Measurements from ENCODE around the gene TUBA1C. TPM values are rescaled to one million over a fixed set of nuclear protein-coding genes. Genes with fewer than 3 reads are reported as not detected.
"Not testable (repeated sequence)": the region's sequence is repeated elsewhere in the genome, so short reads cannot be mapped to it uniquely, and the experiment has no call there.

The TUBA1C gene
- polyA plus RNA-seq, 1 donor = 237 TPM

DNA sequence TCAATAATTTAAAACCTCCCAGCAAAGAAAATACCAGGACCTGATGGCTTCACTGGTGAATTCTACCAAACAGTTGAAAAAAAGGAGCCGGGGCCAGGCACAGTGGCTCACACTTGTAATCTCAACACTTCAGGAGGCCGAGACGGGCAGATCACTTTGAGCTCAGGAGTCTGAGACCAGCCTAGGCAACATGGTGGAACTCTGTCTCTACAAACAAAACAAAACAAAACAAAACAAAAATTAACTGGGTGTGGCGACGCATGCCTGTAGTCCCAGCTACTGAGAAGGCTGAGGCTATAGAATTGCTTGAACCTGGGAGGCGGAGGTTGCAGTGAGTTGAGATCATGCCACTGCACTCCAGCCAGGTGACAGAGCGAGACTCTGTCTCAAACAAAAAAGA is 44.5 kb downstream of the TUBA1C start:
- Histone ChIP-seq H3K4me3 (ENCODE audit: low read length) (no peak overlapping the region), H3K36me3 (ENCODE audit: control insufficient read depth, insufficient read depth, low read length) (no peaks in the 10 kb centered on the region)
- WGBS (ENCODE audit: insufficient coverage, low lambda C conversion rate) = 80% methylated on average over 3 of the region's 7 CpGs

DNA sequence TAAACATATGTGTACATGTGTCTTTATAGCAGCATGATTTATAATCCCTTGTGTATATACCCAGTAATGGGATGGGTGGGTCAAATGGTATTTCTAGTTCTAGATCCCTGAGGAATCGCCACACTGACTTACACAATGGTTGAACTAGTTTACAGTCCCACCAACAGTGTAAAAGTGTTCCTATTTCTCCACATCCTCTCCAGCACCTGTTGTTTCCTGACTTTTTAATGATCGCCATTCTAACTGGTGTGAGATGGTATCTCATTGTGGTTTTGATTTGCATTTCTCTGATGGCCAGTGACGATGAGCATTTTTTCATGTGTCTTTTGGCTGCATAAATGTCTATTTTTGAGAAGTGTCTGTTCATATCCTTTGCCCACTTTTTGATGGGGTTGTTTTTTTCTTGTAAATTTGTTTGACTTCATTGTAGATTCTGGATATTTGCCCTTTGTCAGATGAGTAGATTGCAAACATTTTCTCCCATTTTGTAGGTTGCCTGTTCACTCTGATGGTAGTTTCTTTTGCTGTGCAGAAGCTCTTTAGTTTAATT is 45.6 kb downstream of the TUBA1C start:
- not testable (repeated sequence) for H3K36me3 ChIP-seq (ENCODE audit: control insufficient read depth, insufficient read depth, low read length)
- peaks cover 14% of the 10 kb centered on the region for H3K27me3 ChIP-seq (ENCODE audit: control insufficient read depth, insufficient read depth, low read length)
- WGBS (ENCODE audit: insufficient coverage, low lambda C conversion rate) = no CpG with 5 or more reads among the region's 3 CpGs

More for the DNA sequence above, 44.5 kb downstream of the TUBA1C start:
- no peak for DNase-seq
- H3K27ac ChIP-seq (ENCODE audit: low read length) = no peak overlapping the region
- no peaks in the 10 kb centered on the region for H3K4me1 ChIP-seq (ENCODE audit: control insufficient read depth, insufficient read depth, low read length)
- H3K27me3 ChIP-seq (ENCODE audit: control insufficient read depth, insufficient read depth, low read length) = peaks cover 15% of the 10 kb centered on the region
- no peaks in the 10 kb centered on the region for H3K9me3 ChIP-seq (ENCODE audit: control insufficient read depth, low read depth, low read length)

DNA sequence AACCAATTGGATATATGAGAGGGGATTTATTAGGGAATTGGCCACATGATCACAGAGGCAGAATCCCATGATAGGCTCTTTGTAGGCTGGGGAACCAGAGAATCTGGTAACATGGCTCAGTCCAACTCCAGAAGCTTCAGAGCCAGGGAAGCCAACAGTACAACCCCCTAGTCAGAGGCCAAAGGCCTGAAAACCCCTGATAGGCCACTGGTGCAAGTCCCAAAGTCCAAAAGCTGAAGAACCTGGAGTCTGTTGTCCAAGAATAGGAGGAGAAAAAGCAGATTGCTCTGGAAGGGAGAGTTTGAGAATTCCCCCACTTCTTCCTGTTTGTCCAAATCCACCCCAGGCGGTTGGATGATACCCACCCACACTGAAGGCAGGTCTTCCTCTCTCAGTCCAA is 49.9 kb downstream of the TUBA1C start:
- H3K4me3 ChIP-seq (ENCODE audit: low read length) = no peak overlapping the region
- peak in 1 of 2 donors; percentile 61 for DNase-seq
- peaks cover 2% of the 10 kb centered on the region for H3K27me3 ChIP-seq (ENCODE audit: control insufficient read depth, insufficient read depth, low read length)
- no peaks in the 10 kb centered on the region for H3K4me1 ChIP-seq (ENCODE audit: control insufficient read depth, insufficient read depth, low read length)
- no peak overlapping the region for H3K27ac ChIP-seq (ENCODE audit: low read length)
- no peaks in the 10 kb centered on the region for H3K36me3 ChIP-seq (ENCODE audit: control insufficient read depth, insufficient read depth, low read length)
- no peaks in the 10 kb centered on the region for H3K9me3 ChIP-seq (ENCODE audit: control insufficient read depth, low read depth, low read length)
- WGBS (ENCODE audit: insufficient coverage, low lambda C conversion rate) = no CpG with 5 or more reads among the region's 1 CpG

More for the DNA sequence above, 45.6 kb downstream of the TUBA1C start:
- not testable (repeated sequence) for H3K4me1 ChIP-seq (ENCODE audit: control insufficient read depth, insufficient read depth, low read length); H3K9me3 ChIP-seq (ENCODE audit: control insufficient read depth, low read depth, low read length); H3K27ac ChIP-seq (ENCODE audit: low read length); DNase-seq; H3K4me3 ChIP-seq (ENCODE audit: low read length)

DNA sequence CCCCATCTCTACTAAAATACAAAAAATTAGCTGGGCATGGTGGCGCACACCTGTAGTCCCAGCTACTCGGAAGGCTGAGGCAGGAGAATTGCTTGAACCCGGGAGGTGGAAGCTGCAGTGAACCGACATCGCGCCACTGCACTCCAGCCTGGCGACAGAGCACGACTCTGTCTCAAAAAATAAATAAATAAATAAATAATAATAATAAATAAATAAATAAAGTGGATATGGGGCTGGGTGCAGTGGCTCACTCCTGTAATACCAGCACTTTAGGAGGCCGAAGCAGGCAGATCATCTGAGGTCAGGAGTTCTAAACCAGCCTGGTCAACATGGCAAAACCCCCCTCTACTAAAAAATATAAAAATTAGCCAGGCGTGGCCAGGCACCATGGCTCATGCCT is 52.2 kb downstream of the TUBA1C start:
- not testable (repeated sequence) for H3K36me3 ChIP-seq (ENCODE audit: control insufficient read depth, insufficient read depth, low read length); H3K27ac ChIP-seq (ENCODE audit: low read length); H3K9me3 ChIP-seq (ENCODE audit: control insufficient read depth, low read depth, low read length); H3K4me3 ChIP-seq (ENCODE audit: low read length); H3K27me3 ChIP-seq (ENCODE audit: control insufficient read depth, insufficient read depth, low read length); H3K4me1 ChIP-seq (ENCODE audit: control insufficient read depth, insufficient read depth, low read length); DNase-seq
- WGBS (ENCODE audit: insufficient coverage, low lambda C conversion rate) = no CpG with 5 or more reads among the region's 10 CpGs

DNA sequence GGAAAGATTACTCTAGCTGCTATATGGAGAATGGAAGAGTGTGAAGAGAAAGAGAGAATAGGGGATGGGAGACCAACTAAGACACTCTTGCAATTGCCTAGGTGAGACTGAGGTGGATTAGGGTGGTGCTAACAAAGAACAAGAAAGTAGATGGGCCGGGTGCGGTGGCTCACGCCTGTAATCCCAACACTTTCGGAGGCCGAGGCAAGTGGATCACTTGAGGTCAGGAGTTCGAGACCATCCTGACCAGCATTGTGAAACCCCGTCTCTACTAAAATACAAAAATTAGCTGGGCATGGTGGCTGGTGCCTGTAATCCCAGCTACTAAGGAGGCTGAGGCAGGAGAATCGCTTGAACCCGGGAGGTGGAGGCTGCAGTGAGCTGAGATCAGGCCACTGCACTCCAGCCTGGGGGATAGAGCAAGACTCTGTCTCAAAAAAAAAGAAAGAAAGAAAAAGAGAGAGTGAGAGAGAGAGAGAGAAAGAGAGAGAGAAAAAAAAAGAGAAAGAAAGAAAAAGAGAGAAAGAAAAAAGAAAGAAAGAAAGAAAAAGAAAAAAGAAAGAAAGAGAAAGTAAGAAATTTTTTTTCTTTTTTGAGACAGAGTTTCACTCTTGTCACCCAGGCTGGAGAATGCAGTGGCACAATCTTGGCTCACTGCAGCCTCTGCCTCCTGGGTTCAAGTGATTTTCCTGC is 55.7 kb downstream of the TUBA1C start:
- H3K4me3 ChIP-seq (ENCODE audit: low read length); H3K27me3 ChIP-seq (ENCODE audit: control insufficient read depth, insufficient read depth, low read length); H3K27ac ChIP-seq (ENCODE audit: low read length); DNase-seq; H3K4me1 ChIP-seq (ENCODE audit: control insufficient read depth, insufficient read depth, low read length); H3K36me3 ChIP-seq (ENCODE audit: control insufficient read depth, insufficient read depth, low read length); H3K9me3 ChIP-seq (ENCODE audit: control insufficient read depth, low read depth, low read length): not testable (repeated sequence)
- WGBS (ENCODE audit: insufficient coverage, low lambda C conversion rate) = 88% methylated on average over 2 of the region's 9 CpGs

DNA sequence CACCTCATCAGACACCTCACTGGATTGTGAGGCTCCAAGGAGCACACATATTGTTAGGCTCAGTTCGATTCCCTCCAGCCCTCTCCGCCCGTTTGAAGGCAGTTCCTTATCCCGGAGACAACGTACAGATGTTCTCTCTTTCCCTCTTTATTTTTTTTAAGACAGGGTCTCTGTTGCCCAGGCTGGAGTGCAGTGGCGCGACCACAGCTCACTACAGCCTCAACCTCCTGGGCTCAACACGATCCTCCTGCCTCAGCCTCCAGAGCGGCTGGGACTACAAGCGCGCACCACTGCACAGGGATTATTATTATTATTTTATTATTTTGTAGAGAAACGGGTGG is 57.5 kb downstream of the TUBA1C start:
- Histone ChIP-seq H3K4me1 (ENCODE audit: control insufficient read depth, insufficient read depth, low read length) (peaks cover 6% of the 10 kb centered on the region), H3K27ac (ENCODE audit: low read length) (no peak overlapping the region), H3K9me3 (ENCODE audit: control insufficient read depth, low read depth, low read length) (no peaks in the 10 kb centered on the region), H3K4me3 (ENCODE audit: low read length) (peak overlapping the region; percentile 73), H3K27me3 (ENCODE audit: control insufficient read depth, insufficient read depth, low read length) (no peaks in the 10 kb centered on the region), H3K36me3 (ENCODE audit: control insufficient read depth, insufficient read depth, low read length) (peaks cover 3% of the 10 kb centered on the region)
- no peak for DNase-seq
- no CpG with 5 or more reads among the region's 12 CpGs for WGBS (ENCODE audit: insufficient coverage, low lambda C conversion rate)

DNA sequence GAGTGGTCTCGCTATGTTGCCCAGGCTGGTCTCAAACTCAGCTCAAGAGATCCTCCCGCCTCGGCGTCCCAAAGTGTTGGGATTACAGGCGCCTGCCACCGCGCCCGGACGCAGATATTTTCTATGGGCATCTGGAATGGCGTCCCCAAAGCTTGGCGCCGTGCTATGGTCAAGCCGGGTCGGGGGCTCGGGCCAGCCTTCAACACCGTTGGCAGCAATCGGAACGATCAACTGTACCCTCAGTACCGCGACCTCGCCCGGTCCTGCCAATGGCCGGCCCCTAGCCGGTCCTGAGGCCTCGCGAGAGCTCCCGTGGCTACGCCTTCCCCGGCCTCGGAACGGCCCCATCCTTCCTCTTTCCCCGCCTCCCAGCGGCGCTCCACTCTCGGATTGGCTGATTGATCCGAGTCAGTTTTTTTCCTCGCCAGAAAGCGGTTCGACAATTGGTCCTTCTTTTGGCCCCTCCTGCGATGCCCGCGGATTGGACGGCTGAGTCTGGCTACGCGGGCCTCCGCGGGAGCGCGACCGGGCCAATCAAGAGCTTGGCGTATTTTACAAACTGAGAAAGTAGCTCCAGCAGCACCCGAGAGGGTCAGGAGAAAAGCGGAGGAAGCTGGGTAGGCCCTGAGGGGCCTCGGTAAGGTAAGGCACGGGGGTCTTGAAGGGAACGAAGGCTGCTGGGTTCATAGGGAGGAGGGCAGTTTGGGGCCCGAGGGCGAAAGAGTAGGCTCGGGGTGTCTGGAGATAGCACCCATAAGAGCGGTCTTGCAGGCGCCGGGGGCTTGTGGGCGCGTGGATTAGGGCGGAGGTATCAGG is 58.0 kb downstream of the TUBA1C start, which contains the start of gene TROAP:
TROAP (plus strand) TSS at position 548 of the 816 bp plus-strand sequence. CDS start 354 bp downstream, outside the sequence.
- no CpG with 5 or more reads among the region's 65 CpGs for WGBS (ENCODE audit: insufficient coverage, low lambda C conversion rate)
- H3K27me3 ChIP-seq (ENCODE audit: control insufficient read depth, insufficient read depth, low read length) = no peaks in the 10 kb centered on the region
- H3K4me1 ChIP-seq (ENCODE audit: control insufficient read depth, insufficient read depth, low read length) = peaks cover 6% of the 10 kb centered on the region
- H3K27ac ChIP-seq (ENCODE audit: low read length) = no peak within 1 kb of the TSS
- H3K36me3 ChIP-seq (ENCODE audit: control insufficient read depth, insufficient read depth, low read length) = peaks cover 3% of the 10 kb centered on the region
- DNase-seq = peak; percentile 98 to 99
- H3K4me3 ChIP-seq (ENCODE audit: low read length) = peak within 1 kb of the TSS; percentile 73
- H3K9me3 ChIP-seq (ENCODE audit: control insufficient read depth, low read depth, low read length) = no peaks in the 10 kb centered on the region

DNA sequence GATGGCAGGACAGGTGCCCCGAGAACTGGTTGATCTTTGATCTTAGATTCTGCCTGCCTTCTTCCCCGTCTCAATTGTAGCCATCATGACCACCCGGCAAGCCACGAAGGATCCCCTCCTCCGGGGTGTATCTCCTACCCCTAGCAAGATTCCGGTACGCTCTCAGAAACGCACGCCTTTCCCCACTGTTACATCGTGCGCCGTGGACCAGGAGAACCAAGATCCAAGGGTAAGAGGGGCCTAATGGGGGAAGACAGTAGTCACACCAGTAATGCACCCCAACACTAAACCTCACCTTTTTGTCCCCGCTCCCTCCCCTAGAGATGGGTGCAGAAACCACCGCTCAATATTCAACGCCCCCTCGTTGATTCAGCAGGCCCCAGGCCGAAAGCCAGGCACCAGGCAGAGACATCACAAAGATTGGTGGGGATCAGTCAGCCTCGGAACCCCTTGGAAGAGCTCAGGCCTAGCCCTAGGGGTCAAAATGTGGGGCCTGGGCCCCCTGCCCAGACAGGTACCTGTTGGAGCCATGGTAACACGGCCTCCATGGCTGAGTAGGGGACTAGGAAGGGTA is 58.7 kb downstream of the TUBA1C start:
- no peak for DNase-seq
- peaks cover 3% of the 10 kb centered on the region for H3K36me3 ChIP-seq (ENCODE audit: control insufficient read depth, insufficient read depth, low read length)

More for the DNA sequence above, 58.7 kb downstream of the TUBA1C start:
- no CpG with 5 or more reads among the region's 19 CpGs for WGBS (ENCODE audit: insufficient coverage, low lambda C conversion rate)
- H3K27ac ChIP-seq (ENCODE audit: low read length) = no peak overlapping the region
- peak overlapping the region; percentile 73 for H3K4me3 ChIP-seq (ENCODE audit: low read length)
- H3K9me3 ChIP-seq (ENCODE audit: control insufficient read depth, low read depth, low read length) = no peaks in the 10 kb centered on the region
- peaks cover 6% of the 10 kb centered on the region for H3K4me1 ChIP-seq (ENCODE audit: control insufficient read depth, insufficient read depth, low read length)
- H3K27me3 ChIP-seq (ENCODE audit: control insufficient read depth, insufficient read depth, low read length) = no peaks in the 10 kb centered on the region
